Measurements from ENCODE around the gene MS4A5.

GRCh38 chr11:60492488-60493009, 63.2 kb downstream of the MS4A5 start, which contains the start of gene MS4A12:
- no peak for TF ChIP-seq CTCF (conservative IDR thresholded peaks at IDR 0.05)
- TF ChIP-seq EZH2 (IDR thresholded peaks at IDR 0.05; ENCODE audit: low read depth) = no peak
